DND-41 (cell line): Measurements from ENCODE around the gene BIRC6.

ENCODE experiments used
- EZH2 ChIP-seq: IDR thresholded peaks from 3 replicates; pipeline ENCODE4 v1.6.1; 2012; ENCODE audit warnings: borderline replicate concordance, low read depth, mild to moderate bottlenecking, moderate library complexity, low read length, inconsistent platforms; ENCODE audit not compliant: severe bottlenecking
- TF ChIP-seq, protein P1 (sequence below): IDR thresholded peaks from 2 replicates; pipeline ENCODE4 v1.5.1; 2012; ENCODE audit warnings: borderline replicate concordance, low read length, moderate library complexity, mild to moderate bottlenecking; ENCODE audit not compliant: poor library complexity, severe bottlenecking; ENCODE audit errors: extremely low read depth

DNA sequence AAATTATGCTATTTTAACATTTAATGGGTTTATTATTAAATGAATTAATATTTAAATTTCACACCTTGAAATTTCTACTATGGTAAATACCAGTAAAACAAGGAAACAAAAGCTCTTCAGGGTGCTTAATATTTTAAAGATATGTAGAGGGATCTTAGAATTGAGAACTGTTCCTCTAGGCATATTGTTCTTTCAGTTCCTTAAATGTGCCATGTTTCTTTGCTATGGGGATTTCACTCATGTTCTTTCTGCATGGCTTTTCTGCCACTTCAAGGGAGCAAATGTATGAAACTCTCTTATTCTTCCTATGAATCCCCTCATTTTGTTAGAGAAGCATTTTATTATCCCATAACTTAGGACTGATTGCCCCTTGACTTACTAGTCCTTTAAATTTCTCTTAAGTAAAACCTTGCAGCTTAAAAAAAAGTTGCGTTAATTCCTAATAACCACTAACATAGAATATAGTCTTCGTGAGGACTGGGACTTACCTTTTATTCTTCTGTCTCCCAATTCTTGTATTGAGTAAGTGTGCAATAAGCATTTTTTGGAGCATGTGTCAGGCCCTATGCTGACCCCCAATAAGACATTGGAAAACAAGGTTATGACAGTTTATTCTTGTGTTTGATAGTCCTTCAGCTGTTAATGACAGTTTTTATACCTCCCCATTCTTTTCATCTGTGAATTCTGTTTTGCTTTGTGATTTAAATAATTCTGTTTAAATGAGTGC, 95.7 kb downstream of the BIRC6 start:
- TF ChIP-seq, protein P1, sequence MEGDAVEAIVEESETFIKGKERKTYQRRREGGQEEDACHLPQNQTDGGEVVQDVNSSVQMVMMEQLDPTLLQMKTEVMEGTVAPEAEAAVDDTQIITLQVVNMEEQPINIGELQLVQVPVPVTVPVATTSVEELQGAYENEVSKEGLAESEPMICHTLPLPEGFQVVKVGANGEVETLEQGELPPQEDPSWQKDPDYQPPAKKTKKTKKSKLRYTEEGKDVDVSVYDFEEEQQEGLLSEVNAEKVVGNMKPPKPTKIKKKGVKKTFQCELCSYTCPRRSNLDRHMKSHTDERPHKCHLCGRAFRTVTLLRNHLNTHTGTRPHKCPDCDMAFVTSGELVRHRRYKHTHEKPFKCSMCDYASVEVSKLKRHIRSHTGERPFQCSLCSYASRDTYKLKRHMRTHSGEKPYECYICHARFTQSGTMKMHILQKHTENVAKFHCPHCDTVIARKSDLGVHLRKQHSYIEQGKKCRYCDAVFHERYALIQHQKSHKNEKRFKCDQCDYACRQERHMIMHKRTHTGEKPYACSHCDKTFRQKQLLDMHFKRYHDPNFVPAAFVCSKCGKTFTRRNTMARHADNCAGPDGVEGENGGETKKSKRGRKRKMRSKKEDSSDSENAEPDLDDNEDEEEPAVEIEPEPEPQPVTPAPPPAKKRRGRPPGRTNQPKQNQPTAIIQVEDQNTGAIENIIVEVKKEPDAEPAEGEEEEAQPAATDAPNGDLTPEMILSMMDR: no peak
- no peak for TF ChIP-seq EZH2
